HG02763 (cell line): ENCODE results near the gene MAT2B.

Experiments
- ATAC-seq: cut with Tn5 transposase; IDR thresholded peaks from one replicate; pipeline ENCODE4 v1.9.1; 2021; ENCODE audit warnings: mild to moderate bottlenecking, moderate library complexity; ENCODE audit not compliant: unreplicated experiment

The MAT2B gene

GRCh38 chr5:163505368-163506094 is at the start of gene MAT2B:
Gene MAT2B (plus strand): TSS chr5:163505619. CDS start chr5:163505687, 68 bp downstream.
- peak; percentile 90 for ATAC-seq

DNA sequence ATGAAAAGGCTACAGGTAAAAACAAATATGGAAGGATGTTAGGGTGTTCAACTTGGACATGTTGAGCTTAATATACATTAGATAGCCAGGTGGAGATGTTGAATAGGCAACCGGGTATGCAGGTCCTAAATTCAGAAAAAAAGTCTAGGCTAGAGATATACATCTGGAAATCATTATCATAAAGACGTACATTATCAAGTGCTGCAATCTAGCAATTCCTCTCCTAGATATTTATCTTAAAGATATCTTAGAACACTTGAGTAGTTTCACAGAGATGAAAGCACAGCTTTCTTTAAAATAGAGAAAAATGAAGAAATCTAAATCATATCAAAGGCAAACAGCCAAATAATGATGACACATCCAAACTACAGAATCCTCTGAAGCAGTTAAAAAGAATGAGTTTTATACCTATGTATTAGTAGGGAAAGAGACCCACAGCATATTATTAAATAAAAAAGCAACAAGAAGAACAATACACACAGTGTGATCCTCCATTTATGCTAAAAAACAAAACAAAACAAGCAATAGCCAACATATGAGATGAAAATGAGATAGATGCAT is 49.3 kb upstream of the MAT2B start:
- ATAC-seq, result no peak

DNA sequence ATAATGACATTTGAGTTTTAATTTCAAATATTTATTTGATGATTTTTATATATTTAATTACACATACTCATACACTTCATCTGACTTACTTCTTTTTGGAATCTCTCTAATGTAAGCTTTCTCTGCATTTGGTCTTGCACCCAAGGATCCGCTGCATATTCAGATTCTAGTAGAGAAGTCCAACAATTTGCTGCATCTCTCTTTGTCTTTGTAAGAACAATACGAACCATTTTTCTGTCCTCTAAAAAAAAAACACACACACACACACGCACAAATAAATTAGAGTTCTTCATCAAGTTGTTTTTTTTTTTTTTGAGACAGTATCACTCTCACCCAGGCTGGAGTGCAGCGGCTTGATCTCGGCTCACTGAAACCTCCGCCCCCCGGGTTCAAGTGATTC is 48.6 kb upstream of the MAT2B start:
- no peak for ATAC-seq

GRCh38 chr5:163458778-163459385 is 46.5 kb upstream of the MAT2B start:
- ATAC-seq, result no peak

- ATAC-seq, result peak; percentile 7
Measured at GRCh38 chr5:163459462-163459818, 46.0 kb upstream of the MAT2B start.

DNA sequence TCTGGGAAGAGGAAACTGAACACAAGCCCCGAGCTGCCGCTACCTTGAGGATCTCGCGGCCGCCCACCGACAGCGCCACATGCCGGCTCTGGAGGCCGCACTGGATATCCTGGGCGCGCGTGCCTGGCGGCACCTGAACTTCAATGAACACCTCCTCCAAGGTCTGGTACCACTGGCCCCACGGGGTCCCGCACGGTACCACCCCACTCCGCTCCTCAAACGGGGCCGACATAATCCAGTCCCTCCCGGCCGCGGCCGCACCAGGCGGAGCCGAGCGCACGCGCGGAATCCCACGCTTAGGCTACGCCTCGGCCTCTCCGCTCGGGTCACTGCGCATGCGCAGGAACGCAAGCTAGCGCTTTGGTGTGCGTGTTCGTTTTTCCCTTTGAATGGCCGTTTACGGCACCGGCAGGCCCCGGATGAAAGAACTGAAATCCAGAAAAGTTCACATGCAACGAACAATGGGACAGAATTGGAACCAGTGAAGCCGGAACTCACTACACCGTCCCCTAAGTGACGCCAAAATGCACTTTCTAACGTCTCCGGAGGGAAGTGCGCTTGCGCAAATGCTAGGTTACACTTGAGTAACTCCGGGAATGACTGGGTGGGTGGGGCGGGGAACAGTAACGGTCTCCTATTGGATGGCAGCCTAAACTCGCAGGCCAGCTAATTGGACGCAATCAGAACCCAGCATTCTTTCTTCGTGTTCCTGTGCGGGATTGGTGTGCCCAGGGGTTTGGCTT is 45.4 kb upstream of the MAT2B start, which contains the start of gene NUDCD2:
Gene NUDCD2, minus strand, starts transcription at position 284 of the 743 bp plus-strand sequence. Its CDS starts 52 bp downstream, at position 232.
- peak; percentile 83 for ATAC-seq

GRCh38 chr5:163460562-163461171 is 44.8 kb upstream of the MAT2B start, which contains the start of gene HMMR:
Gene HMMR (plus strand): TSS chr5:163460632. CDS start chr5:163460693, 61 bp downstream.
- ATAC-seq, result no peak

- ATAC-seq, result no peak
Measured at GRCh38 chr5:163463063-163463435, 42.4 kb upstream of the MAT2B start.

DNA sequence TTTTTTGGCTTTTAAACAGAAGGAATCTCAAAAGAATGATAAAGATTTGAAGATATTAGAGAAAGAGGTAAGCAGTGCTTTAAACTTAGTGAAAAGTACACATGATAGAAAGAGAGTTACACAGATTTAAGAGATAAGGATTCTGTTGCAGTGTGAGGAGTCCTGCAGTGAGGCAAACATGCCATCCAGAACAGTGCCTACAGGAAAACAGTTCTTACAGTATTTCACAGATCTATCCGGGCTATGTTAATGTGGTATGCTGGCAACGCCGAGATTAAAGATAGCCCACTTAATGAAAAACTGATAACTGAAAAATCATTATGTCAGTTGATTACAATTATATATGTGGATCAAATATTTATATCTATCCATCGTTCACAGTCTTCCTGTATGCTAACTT is 37.7 kb upstream of the MAT2B start:
- no peak for ATAC-seq

DNA sequence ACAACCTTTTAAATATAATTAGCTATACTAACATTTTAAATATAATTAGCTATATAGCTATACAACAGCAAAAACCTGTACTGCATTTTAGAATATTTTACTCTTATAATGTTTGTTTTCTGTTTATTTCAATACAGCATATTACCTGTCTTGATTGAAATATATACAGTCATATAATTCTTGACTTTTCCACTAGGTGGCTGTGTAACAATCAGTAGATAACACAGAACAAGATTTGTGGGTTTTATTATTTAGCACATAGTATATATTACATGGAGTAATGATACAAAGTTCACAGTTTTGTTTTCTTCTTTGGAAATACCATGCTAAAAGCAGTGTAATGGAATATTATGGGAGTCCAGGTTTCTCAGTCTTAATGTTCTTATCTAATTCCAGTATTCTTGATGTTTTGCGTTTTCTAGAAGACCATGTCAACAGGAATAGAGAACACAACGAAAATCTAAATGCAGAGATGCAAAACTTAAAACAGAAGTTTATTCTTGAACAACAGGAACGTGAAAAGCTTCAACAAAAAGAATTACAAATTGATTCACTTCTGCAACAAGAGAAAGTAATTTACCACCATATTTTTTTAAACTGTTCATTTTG is 31.7 kb upstream of the MAT2B start:
- ATAC-seq, result peak; percentile 67

DNA sequence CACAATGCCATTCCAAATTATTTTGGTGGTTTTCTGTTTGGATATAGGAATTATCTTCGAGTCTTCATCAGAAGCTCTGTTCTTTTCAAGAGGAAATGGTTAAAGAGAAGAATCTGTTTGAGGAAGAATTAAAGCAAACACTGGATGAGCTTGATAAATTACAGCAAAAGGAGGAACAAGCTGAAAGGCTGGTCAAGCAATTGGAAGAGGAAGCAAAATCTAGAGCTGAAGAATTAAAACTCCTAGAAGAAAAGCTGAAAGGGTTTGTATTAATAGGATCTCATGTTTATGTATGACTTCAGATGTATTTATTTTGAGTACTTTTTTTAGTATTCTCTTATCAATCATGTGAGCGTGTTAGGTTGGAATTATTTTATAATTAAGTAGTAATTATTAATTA is 30.0 kb upstream of the MAT2B start:
- ATAC-seq, result no peak

DNA sequence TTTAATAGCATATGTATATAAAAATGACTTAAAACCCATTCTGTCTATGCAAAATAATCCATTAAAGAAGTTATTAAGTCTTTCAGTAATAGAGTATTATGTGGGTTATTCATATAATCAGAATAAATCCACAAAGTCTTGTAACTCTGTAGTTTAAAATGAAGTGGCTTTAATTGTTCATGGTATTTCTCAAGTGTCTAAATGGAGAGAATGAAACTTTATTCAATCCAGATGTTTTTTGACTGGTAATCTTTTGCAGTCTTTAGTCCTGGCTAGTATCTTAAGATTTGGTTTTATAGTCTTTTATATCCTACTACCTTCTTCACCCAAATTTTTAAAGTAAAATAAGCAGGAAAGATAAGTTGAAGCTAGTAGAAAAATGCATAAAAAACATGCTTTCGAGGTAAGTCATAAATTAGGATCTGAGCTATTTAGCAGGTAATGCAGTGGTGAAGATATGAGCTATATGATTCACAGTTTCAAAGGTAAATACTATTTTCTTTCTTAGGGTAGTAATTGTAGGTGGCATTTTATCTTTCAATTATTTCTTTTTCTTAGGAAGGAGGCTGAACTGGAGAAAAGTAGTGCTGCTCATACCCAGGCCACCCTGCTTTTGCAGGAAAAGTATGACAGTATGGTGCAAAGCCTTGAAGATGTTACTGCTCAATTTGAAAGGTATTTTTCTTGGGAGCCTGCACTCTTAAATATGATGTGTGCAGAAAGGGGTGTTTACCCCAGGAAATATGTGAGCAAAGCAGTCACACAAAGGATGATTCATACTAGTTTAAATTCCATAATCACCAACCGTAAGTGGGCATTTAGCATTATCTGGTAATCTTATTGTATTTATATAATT is 27.1 kb upstream of the MAT2B start:
- no peak for ATAC-seq

- ATAC-seq, result no peak
Measured at GRCh38 chr5:163478982-163479271, 26.5 kb upstream of the MAT2B start.

DNA sequence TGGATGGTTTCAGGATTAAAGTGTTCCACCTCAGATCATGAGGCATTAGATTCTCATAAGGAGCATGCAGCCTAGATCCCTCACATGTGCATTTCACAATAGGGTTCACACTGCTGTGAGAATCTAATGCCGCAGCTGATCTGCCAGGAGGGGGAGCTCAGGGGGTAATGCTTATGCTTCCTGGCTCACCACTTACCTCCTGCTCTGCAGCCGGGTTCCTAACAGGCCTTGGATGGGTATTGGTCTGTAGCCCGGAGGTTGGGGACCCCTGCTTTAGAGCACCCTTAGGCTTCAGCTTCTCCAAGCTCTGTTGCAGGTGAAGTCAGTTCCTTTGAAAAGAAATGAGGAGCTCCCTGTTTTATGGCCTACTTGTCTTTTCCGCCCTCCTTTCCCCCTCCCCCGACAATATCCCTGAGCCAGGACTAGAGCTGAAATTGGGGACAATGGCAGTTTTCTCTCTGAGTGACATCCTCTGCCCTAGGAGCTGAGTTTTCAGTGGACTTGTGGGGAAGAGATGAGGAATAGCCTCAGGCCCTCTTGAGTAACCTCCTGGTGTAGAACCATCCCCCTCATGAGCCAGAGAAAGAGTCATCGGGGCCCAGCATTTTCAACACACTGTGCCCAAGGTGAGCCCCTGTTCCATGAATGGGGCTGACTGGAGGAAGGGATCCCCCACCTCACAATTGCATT is 16.2 kb upstream of the MAT2B start:
- no peak for ATAC-seq

- no peak for ATAC-seq
Measured at GRCh38 chr5:163489745-163490075, 15.7 kb upstream of the MAT2B start.

DNA sequence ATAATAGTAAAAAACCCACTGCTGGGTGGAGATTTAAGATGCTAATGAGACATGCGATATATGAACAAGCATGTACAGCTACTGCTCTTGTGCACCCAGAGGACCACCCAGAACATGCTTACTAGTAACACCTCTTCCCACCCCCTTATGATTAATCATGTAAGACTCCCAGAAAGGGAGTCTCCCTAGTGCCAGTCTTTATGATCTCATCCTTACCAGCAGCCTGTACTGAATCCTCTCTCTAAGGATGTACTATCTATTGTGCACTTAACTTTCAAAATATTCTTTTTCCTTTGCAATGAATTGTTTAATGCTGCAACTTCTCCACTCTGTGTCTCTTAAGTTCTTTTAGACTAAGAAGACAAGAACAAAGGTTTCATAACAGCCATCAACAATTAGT is 9.1 kb upstream of the MAT2B start:
- no peak for ATAC-seq

GRCh38 chr5:163497315-163497714 is 8.1 kb upstream of the MAT2B start:
- ATAC-seq, result no peak

DNA sequence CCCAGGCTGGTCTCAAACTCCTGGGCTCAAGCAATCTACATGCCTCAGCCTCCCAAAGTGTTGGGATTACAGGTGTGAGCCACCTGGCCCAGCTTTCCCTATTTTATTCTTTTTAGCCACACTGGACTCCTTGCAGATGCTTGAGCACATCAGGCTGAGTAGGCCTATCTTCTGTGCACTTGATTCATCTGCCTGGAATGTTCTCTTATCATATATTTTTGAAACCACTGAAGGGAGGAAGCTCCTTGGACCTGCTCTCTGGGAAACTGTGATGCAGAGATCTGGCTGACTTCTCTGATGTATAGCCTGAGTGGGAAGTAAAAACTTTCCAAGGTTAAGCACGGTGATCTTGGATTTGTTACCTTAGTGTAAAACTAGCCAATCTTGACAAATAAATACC is 6.5 kb upstream of the MAT2B start:
- no peak for ATAC-seq

- no peak for ATAC-seq
Measured at GRCh38 chr5:163502521-163502920, 2.9 kb upstream of the MAT2B start.
